ENCODE results near the gene AUTS2.
"Not testable (repeated sequence)": the region's sequence is repeated elsewhere in the genome, so short reads cannot be mapped to it uniquely, and the experiment has no call there.

Gene AUTS2

DNA sequence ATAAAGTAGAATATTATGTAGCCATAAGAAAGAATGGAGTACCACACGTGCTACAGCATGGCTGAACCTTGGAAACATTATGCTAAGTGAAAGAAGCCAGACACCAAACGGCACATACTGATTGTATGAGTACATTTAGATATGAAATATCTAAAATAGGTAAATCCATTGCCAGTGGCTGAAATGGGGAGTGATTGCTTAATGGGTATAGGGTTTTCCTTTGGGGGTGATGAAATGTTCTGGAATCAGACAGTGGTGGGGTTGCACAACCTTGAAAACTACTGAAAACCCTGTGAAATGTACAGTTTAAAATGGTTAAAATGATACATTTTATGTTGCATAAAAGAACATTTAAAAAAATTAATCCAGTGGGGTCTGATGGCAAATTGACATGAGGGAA, 667.9 kb downstream of the AUTS2 start:
- CTCF ChIA-PET: no interaction called here

GRCh38 chr7:70267381-70268120, 669.3 kb downstream of the AUTS2 start:
- ChIA-PET POLR2A (no interaction called here), CTCF (no interaction called here)
- no peak for TF ChIP-seq ARNT (IDR thresholded peaks at IDR 0.05)
- TF ChIP-seq HDGF (IDR thresholded peaks at IDR 0.05; ENCODE audit: borderline replicate concordance): no peak
- no peak for TF ChIP-seq ZNF384 (IDR thresholded peaks at IDR 0.05)
- no peak for TF ChIP-seq FOXM1 (IDR thresholded peaks at IDR 0.05; ENCODE audit: borderline replicate concordance)

More for the DNA sequence above, 667.9 kb downstream of the AUTS2 start:
- no peak for DNase-seq (ENCODE audit: extremely low spot score)
- POLR2A ChIA-PET: no interaction called here
- TF ChIP-seq CTBP1 (IDR thresholded peaks at IDR 0.05; ENCODE audit: borderline replicate concordance): no peak
- TF ChIP-seq ZNF384 (IDR thresholded peaks at IDR 0.05): no peak
- TF ChIP-seq L3MBTL2 (conservative IDR thresholded peaks at IDR 0.05): no peak
- TF ChIP-seq FOXM1 (IDR thresholded peaks at IDR 0.05; ENCODE audit: borderline replicate concordance): no peak
- no peak for TF ChIP-seq BHLHE40 (IDR thresholded peaks at IDR 0.05; ENCODE audit: borderline replicate concordance)
- TF ChIP-seq ELF4 (IDR thresholded peaks at IDR 0.05): no peak
- TF ChIP-seq HDGF (IDR thresholded peaks at IDR 0.05; ENCODE audit: borderline replicate concordance): no peak
- TF ChIP-seq, protein P1, sequence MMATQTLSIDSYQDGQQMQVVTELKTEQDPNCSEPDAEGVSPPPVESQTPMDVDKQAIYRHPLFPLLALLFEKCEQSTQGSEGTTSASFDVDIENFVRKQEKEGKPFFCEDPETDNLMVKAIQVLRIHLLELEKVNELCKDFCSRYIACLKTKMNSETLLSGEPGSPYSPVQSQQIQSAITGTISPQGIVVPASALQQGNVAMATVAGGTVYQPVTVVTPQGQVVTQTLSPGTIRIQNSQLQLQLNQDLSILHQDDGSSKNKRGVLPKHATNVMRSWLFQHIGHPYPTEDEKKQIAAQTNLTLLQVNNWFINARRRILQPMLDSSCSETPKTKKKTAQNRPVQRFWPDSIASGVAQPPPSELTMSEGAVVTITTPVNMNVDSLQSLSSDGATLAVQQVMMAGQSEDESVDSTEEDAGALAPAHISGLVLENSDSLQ (IDR thresholded peaks at IDR 0.05): no peak

DNA sequence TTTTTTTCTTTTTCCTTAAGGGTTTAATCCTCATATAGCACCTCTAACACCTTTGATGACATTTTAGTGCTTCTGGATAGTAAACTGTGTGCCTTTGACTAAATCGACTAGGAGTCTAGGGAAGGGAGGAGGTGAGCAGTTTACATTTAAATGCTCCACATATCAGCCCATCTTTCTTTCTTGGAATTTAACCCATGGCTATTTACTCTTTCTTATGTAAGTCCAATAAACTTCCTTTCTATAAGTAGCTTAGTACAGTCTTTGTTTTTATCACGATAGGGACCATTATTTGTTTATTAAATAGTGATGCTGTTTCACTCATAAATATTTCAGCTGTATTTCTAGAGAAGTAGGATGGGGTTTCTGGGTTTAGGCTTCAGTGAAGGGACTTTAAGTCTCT, 669.9 kb downstream of the AUTS2 start:
- no peak for DNase-seq (ENCODE audit: extremely low spot score)
- no peak for TF ChIP-seq BHLHE40 (IDR thresholded peaks at IDR 0.05; ENCODE audit: borderline replicate concordance)
- TF ChIP-seq FOXA1 (IDR thresholded peaks at IDR 0.05): no peak
- TF ChIP-seq FOXM1 (IDR thresholded peaks at IDR 0.05; ENCODE audit: borderline replicate concordance): no peak
- TF ChIP-seq SUZ12 (IDR thresholded peaks at IDR 0.05): no peak
- TF ChIP-seq SP1 (IDR thresholded peaks at IDR 0.05): no peak
- TF ChIP-seq, protein P1 (IDR thresholded peaks at IDR 0.05): no peak
- ChIA-PET CTCF (no interaction called here), POLR2A (no interaction called here)

More at GRCh38 chr7:70267381-70268120, 669.3 kb downstream of the AUTS2 start:
- DNase-seq (ENCODE audit: extremely low spot score): no peak

DNA sequence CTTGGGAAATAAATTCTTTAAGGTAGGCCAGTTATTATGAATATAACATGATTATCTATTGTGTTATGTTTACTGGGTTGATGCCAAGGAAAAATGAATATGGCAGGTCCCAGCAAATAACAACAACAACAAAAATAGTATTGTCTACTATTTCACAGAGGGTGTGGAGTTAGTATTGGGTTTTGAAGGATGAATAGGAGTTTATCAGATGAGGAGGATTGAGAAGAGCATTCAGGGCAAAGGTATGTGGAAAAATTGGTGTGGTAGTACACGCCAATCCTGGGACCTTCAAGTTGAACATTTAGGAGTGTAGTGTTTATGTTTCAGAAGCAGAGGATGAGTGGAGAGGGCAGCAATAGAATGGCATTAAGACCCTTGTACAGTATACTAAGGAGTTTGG, 671.9 kb downstream of the AUTS2 start:
- ChIA-PET POLR2A (no interaction called here), CTCF (no interaction called here)
- no peak for DNase-seq (ENCODE audit: extremely low spot score)
- TF ChIP-seq L3MBTL2 (conservative IDR thresholded peaks at IDR 0.05): no peak
- no peak for TF ChIP-seq FOXA1 (IDR thresholded peaks at IDR 0.05)
- TF ChIP-seq SUZ12 (IDR thresholded peaks at IDR 0.05): no peak
- no peak for TF ChIP-seq NFRKB (IDR thresholded peaks at IDR 0.05)
- no peak for TF ChIP-seq TARDBP (IDR thresholded peaks at IDR 0.05)

GRCh38 chr7:70271617-70272081, 673.4 kb downstream of the AUTS2 start:
- TF ChIP-seq CTBP1 (IDR thresholded peaks at IDR 0.05; ENCODE audit: borderline replicate concordance): peak; percentile 90
- TF ChIP-seq ARNT (IDR thresholded peaks at IDR 0.05): peak; percentile 47; the same call in 1 of the 2 replicates
- TF ChIP-seq NFRKB (IDR thresholded peaks at IDR 0.05): no peak
- TF ChIP-seq, protein P1 (IDR thresholded peaks at IDR 0.05): peak; percentile 91
- 0 out of 2 replicates have a peak, but pooled peaks have one; percentile 69 for TF ChIP-seq LEF1 (IDR thresholded peaks at IDR 0.05; ENCODE audit: borderline replicate concordance)
- ChIA-PET CTCF (no interaction called here), POLR2A (no interaction called here)
- DNase-seq (ENCODE audit: extremely low spot score): peak; percentile 50

- DNase-seq (ENCODE audit: extremely low spot score); POLR2A ChIA-PET; CTCF ChIA-PET: not testable (repeated sequence)
These were observed 677.3 kb downstream of the AUTS2 start for GRCh38 chr7:70275570-70275969.

GRCh38 chr7:70285187-70285586, 686.9 kb downstream of the AUTS2 start:
- ChIA-PET CTCF (no interaction called here), POLR2A (no interaction called here)
- no peak for TF ChIP-seq TARDBP (IDR thresholded peaks at IDR 0.05)
- no peak for TF ChIP-seq ELF4 (IDR thresholded peaks at IDR 0.05)
- no peak for TF ChIP-seq SP1 (IDR thresholded peaks at IDR 0.05)
- TF ChIP-seq SUZ12 (IDR thresholded peaks at IDR 0.05): no peak
- no peak for TF ChIP-seq NFRKB (IDR thresholded peaks at IDR 0.05)
- TF ChIP-seq HDGF (IDR thresholded peaks at IDR 0.05; ENCODE audit: borderline replicate concordance): no peak
- TF ChIP-seq ZNF384 (IDR thresholded peaks at IDR 0.05): no peak
- no peak for TF ChIP-seq CTBP1 (IDR thresholded peaks at IDR 0.05; ENCODE audit: borderline replicate concordance)
- no peak for TF ChIP-seq FOXK2 (IDR thresholded peaks at IDR 0.05)
- TF ChIP-seq L3MBTL2 (conservative IDR thresholded peaks at IDR 0.05): no peak
- TF ChIP-seq LEF1 (IDR thresholded peaks at IDR 0.05; ENCODE audit: borderline replicate concordance): no peak
- TF ChIP-seq FOXM1 (IDR thresholded peaks at IDR 0.05; ENCODE audit: borderline replicate concordance): no peak
- no peak for TF ChIP-seq FOXA1 (IDR thresholded peaks at IDR 0.05)
- TF ChIP-seq ARNT (IDR thresholded peaks at IDR 0.05): no peak
- TF ChIP-seq, protein P1 (IDR thresholded peaks at IDR 0.05): no peak
- TF ChIP-seq BHLHE40 (IDR thresholded peaks at IDR 0.05; ENCODE audit: borderline replicate concordance): no peak
- no peak for DNase-seq (ENCODE audit: extremely low spot score)
